ENCODE measurements around the gene SACM1L.

The SACM1L gene

GRCh38 chr3:45657853-45658252, 31.3 kb upstream of the SACM1L start:
- no peak for TF ChIP-seq CTCF (IDR thresholded peaks at IDR 0.05; ENCODE audit: low read depth, low read length)

GRCh38 chr3:45659661-45660566, 29.3 kb upstream of the SACM1L start:
- no peak for DNase-seq (ENCODE audit: extremely low read depth, low read depth)
- TF ChIP-seq CTCF (IDR thresholded peaks at IDR 0.05; ENCODE audit: low read depth, low read length) = peak; percentile 97

More at GRCh38 chr3:45657853-45658252, 31.3 kb upstream of the SACM1L start:
- DNase-seq (ENCODE audit: extremely low read depth, low read depth) = no peak

GRCh38 chr3:45660567-45660901, 28.7 kb upstream of the SACM1L start:
- TF ChIP-seq CTCF (IDR thresholded peaks at IDR 0.05; ENCODE audit: low read depth, low read length) = no peak

GRCh38 chr3:45664578-45664977, 24.6 kb upstream of the SACM1L start:
- no peak for DNase-seq (ENCODE audit: extremely low read depth, low read depth)
- no peak for TF ChIP-seq CTCF (IDR thresholded peaks at IDR 0.05; ENCODE audit: low read depth, low read length)

More at GRCh38 chr3:45660567-45660901, 28.7 kb upstream of the SACM1L start:
- no peak for DNase-seq (ENCODE audit: extremely low read depth, low read depth)

- DNase-seq (ENCODE audit: extremely low read depth, low read depth) = no peak
- TF ChIP-seq CTCF (IDR thresholded peaks at IDR 0.05; ENCODE audit: low read depth, low read length) = peak; percentile 19
These were observed 24.1 kb upstream of the SACM1L start for GRCh38 chr3:45665101-45665572.

- DNase-seq (ENCODE audit: extremely low read depth, low read depth) = no peak
- TF ChIP-seq CTCF (IDR thresholded peaks at IDR 0.05; ENCODE audit: low read depth, low read length) = no peak
These were observed 22.3 kb upstream of the SACM1L start for GRCh38 chr3:45666757-45667431.

GRCh38 chr3:45667569-45667934, 21.6 kb upstream of the SACM1L start:
- no peak for DNase-seq (ENCODE audit: extremely low read depth, low read depth)
- no peak for TF ChIP-seq CTCF (IDR thresholded peaks at IDR 0.05; ENCODE audit: low read depth, low read length)
